SK-N-MC (cell line): ENCODE measurements around the gene KIF19.

ENCODE experiments used
- DNase-seq: peaks from one replicate; pipeline ENCODE4 v3.0.0-alpha.2; 2011; ENCODE audit warnings: low read depth, low spot score
- H3K27ac ChIP-seq: fragments of 200-600 bp; sonication (generic); 2 replicates; pipeline ENCODE4 v1.5.1; 2016; ENCODE audit warnings: mixed run types
- H3K36me3 ChIP-seq: fragments of 200-600 bp; sonication (generic); 2 replicates; pipeline ENCODE4 v1.6.1; 2017; ENCODE audit warnings: antibody characterized with exemption, low read length, mixed read lengths; ENCODE audit not compliant: insufficient read depth
- H3K4me3 ChIP-seq: fragments of 200-600 bp; sonication (generic); 2 replicates; pipeline ENCODE4 v1.5.1; 2016
- H3K9ac ChIP-seq: fragments of 200-600 bp; sonication (generic); 2 replicates; pipeline ENCODE4 v1.8.0; 2017; ENCODE audit warnings: mixed run types, mixed read lengths; ENCODE audit not compliant: insufficient read length
- H3K9me3 ChIP-seq: fragments of 200-600 bp; sonication (generic); 2 replicates; pipeline ENCODE4 v1.6.1; 2017; ENCODE audit warnings: low read depth, mild to moderate bottlenecking, antibody characterized with exemption, low read length, moderate library complexity, mixed read lengths
- EZH2 ChIP-seq: fragments of 200-600 bp; sonication (generic); IDR thresholded peaks from one replicate; pipeline ENCODE4 v1.6.1; 2017; ENCODE audit warnings: antibody characterized with exemption
- FOXP2 ChIP-seq: optimal IDR thresholded peaks from 2 replicates; pipeline ENCODE3; 2011; ENCODE audit warnings: mild to moderate bottlenecking, moderate library complexity; ENCODE audit not compliant: insufficient read depth; ENCODE audit errors: extremely low read length, control extremely low read depth
- POLR2AphosphoS5 ChIP-seq: IDR thresholded peaks from 2 replicates; pipeline ENCODE4 v1.6.1; 2012; ENCODE audit warnings: mild to moderate bottlenecking, low read depth, low read length, borderline replicate concordance

The KIF19 gene

DNA sequence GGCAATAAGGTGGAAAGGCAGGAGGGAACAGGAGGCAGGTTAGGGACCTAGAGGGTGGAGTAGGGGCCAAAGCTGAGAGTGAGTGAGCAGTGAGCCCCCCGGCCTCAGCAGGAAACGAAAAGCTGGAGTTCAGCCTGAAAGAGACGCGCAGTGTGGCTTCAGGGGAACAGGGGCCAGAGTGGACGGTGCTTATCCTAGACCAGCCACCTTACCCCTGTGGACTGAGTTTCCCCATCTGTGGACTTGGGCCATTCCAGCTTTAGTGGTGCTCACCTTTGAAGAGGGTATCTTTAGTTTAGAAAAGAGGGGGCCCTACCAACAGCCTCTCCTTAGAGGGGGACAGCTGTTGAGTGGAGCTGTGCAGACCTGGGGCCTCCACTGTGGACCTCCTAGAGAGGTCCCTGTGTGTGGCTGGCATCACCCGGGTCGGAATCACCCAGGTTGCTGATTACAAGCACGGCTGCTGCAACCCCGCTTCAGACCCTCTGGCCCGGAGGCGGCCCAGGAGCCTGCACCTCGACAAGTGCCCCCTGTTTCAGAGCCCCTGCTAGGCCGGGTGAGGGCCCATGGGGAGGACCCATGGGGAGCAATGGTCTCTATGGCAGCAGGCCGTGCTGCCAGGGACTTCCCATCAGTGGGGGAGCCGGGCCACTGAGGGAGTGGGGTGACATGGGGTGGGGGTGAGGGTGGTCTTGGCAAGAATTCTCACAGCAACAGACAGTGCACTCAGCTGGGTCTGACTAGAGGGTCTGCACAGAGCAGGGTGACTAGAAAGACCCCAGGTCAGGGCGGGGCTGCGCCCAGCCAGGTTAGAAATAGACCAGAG is 43.9 kb downstream of the KIF19 start:
- TF ChIP-seq POLR2AphosphoS5 (no peak), EZH2 (no peak), FOXP2 (no peak)
- H3K27ac ChIP-seq, result no peak overlapping the region
- no peak for DNase-seq
- H3K9me3 ChIP-seq, result no peaks in the 10 kb centered on the region
- no peak overlapping the region for H3K9ac ChIP-seq
- H3K36me3 ChIP-seq, result no peaks in the 10 kb centered on the region
- no peak overlapping the region for H3K4me3 ChIP-seq

DNA sequence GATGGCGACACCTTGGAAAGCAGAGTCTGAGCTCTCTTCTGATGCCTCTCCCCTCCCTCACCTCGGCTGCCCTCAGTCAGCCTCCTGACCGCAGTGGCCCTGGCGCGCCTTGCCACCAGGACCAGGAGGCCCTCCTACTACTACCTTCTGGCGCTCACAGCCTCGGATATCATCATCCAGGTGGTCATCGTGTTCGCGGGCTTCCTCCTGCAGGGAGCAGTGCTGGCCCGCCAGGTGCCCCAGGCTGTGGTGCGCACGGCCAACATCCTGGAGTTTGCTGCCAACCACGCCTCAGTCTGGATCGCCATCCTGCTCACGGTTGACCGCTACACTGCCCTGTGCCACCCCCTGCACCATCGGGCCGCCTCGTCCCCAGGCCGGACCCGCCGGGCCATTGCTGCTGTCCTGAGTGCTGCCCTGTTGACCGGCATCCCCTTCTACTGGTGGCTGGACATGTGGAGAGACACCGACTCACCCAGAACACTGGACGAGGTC is 45.7 kb downstream of the KIF19 start:
- no peak overlapping the region for H3K27ac ChIP-seq
- no peaks in the 10 kb centered on the region for H3K36me3 ChIP-seq
- no peak for DNase-seq
- no peaks in the 10 kb centered on the region for H3K9me3 ChIP-seq
- no peak overlapping the region for H3K9ac ChIP-seq
- no peak for TF ChIP-seq FOXP2
- TF ChIP-seq EZH2, result no peak
- TF ChIP-seq POLR2AphosphoS5, result no peak
- H3K4me3 ChIP-seq, result no peak overlapping the region

DNA sequence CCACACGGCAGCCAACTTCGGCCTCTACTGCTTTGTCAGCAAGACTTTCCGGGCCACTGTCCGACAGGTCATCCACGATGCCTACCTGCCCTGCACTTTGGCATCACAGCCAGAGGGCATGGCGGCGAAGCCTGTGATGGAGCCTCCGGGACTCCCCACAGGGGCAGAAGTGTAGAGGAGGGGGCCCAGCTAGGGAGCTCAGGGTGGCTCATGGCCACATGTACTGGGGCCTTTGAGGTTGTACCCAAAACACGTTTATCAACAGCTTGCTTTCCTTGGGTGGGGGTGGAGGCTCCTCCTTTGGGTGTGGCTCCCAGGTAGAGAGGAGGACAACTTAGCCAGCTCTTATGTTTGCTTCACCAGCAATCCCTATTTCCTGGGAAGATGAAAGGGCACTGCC is 46.4 kb downstream of the KIF19 start:
- Histone ChIP-seq H3K27ac (no peak overlapping the region), H3K9me3 (no peaks in the 10 kb centered on the region), H3K4me3 (no peak overlapping the region), H3K36me3 (no peaks in the 10 kb centered on the region), H3K9ac (no peak overlapping the region)
- no peak for TF ChIP-seq FOXP2
- TF ChIP-seq POLR2AphosphoS5, result no peak
- no peak for TF ChIP-seq EZH2
- DNase-seq, result no peak

DNA sequence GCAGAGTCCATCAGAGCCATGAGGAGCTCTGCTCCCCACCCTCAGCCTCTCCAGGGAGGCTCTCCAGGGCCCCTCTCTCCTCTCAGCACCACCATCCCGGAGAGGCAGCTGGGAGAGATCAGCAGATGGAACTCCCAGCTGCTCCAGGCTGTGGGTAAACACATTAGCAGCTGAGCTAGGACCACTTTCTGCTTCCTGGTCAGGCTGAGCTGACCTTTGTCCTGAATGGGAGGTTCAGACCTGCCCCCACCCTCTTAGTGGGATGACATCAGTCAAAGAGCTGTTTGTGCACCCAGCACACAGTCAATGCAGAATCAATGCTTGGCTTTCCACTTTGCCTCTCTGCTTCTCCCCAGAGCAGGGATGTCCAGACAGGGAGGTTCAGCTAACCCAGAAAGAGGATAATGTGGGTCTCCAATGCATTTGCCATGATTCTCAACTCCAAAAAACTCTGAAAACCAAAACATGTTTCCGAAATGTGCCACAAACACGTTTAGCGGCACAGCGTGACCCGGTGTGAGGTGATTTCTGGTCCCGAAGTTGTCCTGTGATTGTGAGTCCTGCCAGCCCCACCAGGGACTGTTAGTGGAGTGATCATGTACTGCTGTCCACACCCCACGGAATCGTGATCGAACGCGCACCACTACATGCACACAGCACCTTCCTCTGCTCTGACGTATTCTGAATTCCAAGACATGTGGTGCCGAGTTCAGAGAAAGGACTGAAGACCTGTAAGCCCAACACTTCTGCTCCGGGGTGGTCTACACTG is 48.0 kb downstream of the KIF19 start:
- no peaks in the 10 kb centered on the region for H3K9me3 ChIP-seq
- H3K9ac ChIP-seq, result no peak overlapping the region
- no peak overlapping the region for H3K4me3 ChIP-seq
- DNase-seq, result no peak
- H3K27ac ChIP-seq, result no peak overlapping the region
- H3K36me3 ChIP-seq, result no peaks in the 10 kb centered on the region
- TF ChIP-seq FOXP2, result no peak
- TF ChIP-seq POLR2AphosphoS5, result no peak
- no peak for TF ChIP-seq EZH2

DNA sequence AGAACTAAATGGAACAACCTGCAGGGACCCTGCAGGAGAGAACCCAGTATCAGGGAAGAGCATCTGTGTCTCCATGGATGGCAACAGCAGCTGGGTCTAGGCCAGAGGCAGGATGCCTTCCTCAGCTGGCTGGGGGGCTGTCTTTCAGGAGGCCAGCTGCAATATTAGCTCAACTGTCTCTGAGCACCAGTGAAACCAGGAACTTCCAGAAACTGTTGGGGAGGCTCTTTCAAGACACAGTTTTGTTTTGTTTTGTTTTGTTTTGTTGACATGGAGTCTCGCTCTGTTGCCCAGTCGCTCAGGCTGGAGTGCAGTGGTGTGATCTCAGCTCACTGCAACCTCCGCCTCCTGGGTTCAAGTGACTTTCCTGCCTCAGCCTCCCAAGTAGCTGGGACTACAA is 48.8 kb downstream of the KIF19 start:
- no peak for DNase-seq
- H3K27ac ChIP-seq, result no peak overlapping the region

DNA sequence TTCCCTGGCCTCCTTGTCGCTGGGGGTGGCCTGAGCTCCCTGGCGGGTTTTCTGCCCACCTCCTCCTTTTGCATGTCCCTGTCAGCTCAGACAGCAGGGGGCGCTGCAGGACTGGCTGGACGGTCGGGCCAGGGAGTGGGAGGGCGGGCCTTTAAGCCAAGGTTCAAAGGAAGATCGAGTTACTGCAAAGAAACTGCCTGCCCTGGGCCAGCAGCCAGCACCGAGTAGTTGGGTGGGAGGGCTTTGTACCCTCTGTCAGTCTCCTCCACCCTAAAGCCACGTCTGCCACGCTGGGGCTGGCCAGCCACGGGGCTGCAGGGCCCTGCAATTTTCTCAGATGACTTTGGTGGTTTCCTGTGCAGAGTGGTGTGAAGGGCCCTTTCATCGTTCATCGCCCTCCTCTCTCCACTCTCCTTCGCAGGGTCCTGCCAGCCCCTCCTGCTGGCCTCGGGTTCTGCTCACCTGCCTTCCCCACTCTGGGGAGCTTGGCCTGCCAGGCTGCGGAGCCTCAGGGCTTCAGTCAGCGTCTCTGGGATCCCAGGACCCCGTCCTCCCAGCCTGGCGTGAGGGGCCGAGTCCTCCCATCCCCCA is 53.6 kb downstream of the KIF19 start:
- no peak overlapping the region; the same call in 1 of the 2 replicates for H3K4me3 ChIP-seq
- no peak for TF ChIP-seq FOXP2
- no peak for TF ChIP-seq EZH2
- no peak for TF ChIP-seq POLR2AphosphoS5
- DNase-seq, result peak; percentile 32
- H3K9me3 ChIP-seq, result no peaks in the 10 kb centered on the region
- H3K9ac ChIP-seq, result no peak overlapping the region
- no peaks in the 10 kb centered on the region for H3K36me3 ChIP-seq
- H3K27ac ChIP-seq, result no peak overlapping the region

More for the DNA sequence above, 48.8 kb downstream of the KIF19 start:
- Histone ChIP-seq H3K36me3 (no peaks in the 10 kb centered on the region), H3K9ac (no peak overlapping the region), H3K9me3 (no peaks in the 10 kb centered on the region), H3K4me3 (no peak overlapping the region)
- TF ChIP-seq EZH2 (no peak), POLR2AphosphoS5 (no peak), FOXP2 (no peak)

DNA sequence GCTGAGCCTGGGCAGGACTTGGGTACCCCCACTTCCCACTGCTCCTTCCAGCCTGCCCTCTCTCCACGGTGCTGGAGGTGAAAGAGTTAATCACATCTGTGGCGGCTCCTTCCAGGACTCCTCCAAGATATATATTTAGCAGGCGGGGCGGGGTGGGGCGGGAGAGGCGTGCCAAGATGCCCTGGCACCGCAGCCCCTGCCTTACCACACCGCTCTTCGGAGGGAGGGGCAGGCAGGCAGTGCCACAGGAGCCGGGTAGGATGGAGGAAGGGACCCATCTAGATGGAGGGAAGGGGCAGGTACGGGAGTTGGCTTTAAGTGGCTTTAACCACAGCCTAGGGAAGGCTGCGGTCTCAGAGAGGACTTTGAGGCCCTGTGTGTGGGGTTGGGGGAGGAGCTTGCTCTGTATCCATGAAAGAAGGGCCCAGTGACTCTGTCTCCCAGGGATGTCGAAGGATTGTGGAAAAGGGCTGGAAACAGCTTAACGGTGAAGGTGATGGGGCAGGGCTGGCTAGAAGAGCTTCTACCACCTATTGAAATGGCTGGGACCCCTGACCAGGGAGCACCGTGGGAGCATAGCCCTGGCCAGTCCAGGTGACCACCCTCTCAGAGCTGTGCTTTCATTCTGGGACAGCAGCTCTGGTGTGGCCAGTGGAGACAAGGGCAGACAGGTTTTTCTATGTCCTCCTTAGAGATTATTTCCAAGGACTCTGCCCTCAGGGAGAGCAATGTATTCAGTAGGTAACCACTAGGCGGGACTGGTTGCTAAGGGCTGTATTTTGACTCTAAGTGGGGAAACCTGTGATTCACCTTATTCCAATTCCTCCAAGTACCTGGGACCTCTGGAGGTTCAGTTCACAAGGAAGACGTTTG is 54.3 kb downstream of the KIF19 start:
- no peak for TF ChIP-seq FOXP2
- TF ChIP-seq POLR2AphosphoS5, result no peak
- TF ChIP-seq EZH2, result no peak
- no peak overlapping the region for H3K4me3 ChIP-seq
- no peak for DNase-seq

More for the DNA sequence above, 54.3 kb downstream of the KIF19 start:
- no peak overlapping the region for H3K9ac ChIP-seq
- H3K9me3 ChIP-seq, result no peaks in the 10 kb centered on the region
- H3K27ac ChIP-seq, result no peak overlapping the region
- H3K36me3 ChIP-seq, result no peaks in the 10 kb centered on the region
